GM13976 (cell line): ENCODE measurements around the gene TMEM132D.

ENCODE experiments used
- DNase-seq: peaks from one replicate; pipeline ENCODE4 v3.0.0; 2012; ENCODE audit warnings: low spot score
- CTCF ChIP-seq: IDR thresholded peaks from 2 replicates; pipeline ENCODE4 v1.5.1; 2012; ENCODE audit warnings: borderline replicate concordance, mild to moderate bottlenecking; ENCODE audit not compliant: insufficient read depth; ENCODE audit errors: extremely low read depth, missing control alignments, control extremely low read depth
- in situ Hi-C: fragments of 300-500 bp; cut with MboI; formaldehyde crosslinking; loops from one replicate; pipeline ENCODE4 v1.12.0; 2022; ENCODE audit warnings: low sequenced_read_pairs, mixed read lengths, inconsistent platforms; ENCODE audit not compliant: unreplicated experiment

Gene TMEM132D

GRCh38 chr12:129489100-129489676 is 414.6 kb downstream of the TMEM132D start:
- no peak for DNase-seq
- in situ Hi-C loops = no loop called here
- TF ChIP-seq CTCF = no peak

- TF ChIP-seq CTCF = no peak
- in situ Hi-C loops = no loop called here
- DNase-seq = no peak
Measured at GRCh38 chr12:129486931-129487330, 416.9 kb downstream of the TMEM132D start.

- in situ Hi-C loops = no loop called here
- no peak for TF ChIP-seq CTCF
- no peak for DNase-seq
Measured at GRCh38 chr12:129483111-129483893, 420.5 kb downstream of the TMEM132D start.

- in situ Hi-C loops = no loop called here
- TF ChIP-seq CTCF = no peak
- no peak for DNase-seq
Measured at GRCh38 chr12:129481921-129482320, 421.9 kb downstream of the TMEM132D start.

DNA sequence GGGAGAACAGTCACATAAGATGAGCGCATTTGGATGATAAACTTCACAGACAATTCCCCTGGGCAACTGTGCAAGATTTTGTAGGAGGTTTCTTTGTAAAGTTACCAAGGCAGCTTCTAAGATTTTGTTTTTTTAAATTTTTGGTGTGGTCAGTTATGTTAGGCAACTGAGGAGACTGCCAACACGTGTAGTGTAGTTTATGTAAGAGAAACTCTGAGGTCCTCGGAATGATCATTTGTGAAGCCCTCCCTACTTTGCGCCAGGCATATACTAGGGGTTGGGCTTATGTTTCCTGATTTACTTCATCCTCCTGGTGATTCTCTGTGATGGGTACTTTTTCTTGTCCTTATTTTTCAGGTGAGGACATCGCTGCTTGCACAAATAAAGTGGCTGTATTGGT is 433.6 kb downstream of the TMEM132D start:
- DNase-seq = no peak
- TF ChIP-seq CTCF = no peak
- in situ Hi-C loops = no loop called here

- in situ Hi-C loops = no loop called here
- TF ChIP-seq CTCF = no peak
- no peak for DNase-seq
Measured at GRCh38 chr12:129467726-129468125, 436.1 kb downstream of the TMEM132D start.
